Activated T-helper 1 cell treated with Interleukin-2 at 50 U/mL for 16 hours (primary cell): ENCODE data around the gene SLIT3.
"Not testable (repeated sequence)": the region's sequence is repeated elsewhere in the genome, so short reads cannot be mapped to it uniquely, and the experiment has no call there.

ENCODE experiments used
- DNase-seq: peaks from one replicate; pipeline ENCODE4 v3.0.0-alpha.2; 2020; ENCODE audit warnings: low read depth

SLIT3 gene

GRCh38 chr5:169219351-169219750 is 81.6 kb downstream of the SLIT3 start:
- no peak for DNase-seq

DNA sequence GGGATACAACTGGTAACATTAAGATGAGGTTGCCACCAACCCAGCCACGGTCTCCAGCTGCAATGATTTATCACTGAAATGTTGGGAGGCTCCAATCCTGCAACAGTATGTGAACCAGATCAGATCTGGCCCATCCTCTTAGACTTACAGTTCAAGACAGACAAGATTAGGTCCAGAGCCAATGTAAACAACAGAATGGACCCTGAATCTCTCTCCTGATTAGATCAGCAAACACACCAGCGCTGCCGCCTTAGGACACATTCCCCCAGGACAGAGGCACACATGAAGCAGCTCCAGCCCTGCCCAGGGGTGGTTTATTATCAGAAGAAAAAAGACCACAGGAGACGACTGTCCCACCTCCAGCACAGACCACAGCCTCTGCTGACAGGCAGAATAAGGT is 82.1 kb downstream of the SLIT3 start:
- no peak for DNase-seq

DNA sequence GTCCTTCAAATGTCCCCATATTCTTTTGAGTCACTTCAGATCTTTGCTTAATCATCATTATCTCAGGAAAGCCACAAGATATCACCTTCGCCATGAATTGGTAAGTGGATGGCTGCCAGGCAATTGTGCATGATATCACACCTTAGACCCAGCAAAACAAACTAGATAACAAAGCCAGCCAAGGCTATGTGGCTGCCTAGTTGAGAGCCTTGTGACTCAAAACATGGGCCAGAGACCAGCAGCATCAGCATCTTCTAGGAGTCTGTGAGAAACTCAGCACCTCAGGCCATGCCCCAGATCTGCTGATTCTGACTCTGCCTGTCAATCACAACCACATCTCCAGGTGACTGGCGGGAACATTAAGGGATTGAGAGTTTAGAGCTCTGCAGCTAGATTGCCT is 82.8 kb downstream of the SLIT3 start:
- no peak for DNase-seq

DNA sequence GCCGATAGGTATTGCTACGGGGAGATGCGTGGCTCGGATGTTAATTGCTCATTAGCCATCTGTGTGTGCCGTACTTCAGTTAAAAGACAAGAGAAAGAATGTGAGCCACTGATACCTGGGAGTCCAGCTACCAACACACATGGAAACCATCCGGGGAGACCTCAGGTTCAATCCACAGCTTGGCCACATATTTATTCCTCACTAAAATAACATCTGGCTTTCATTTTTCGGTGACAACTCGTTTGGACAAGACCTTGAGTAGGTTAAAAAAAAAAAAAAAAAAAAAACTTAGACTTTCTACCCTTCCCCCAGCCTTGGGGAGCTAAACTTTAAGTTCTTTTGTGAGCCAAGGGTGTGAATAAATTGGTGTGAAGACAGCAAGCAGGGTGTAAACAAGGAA is 84.1 kb downstream of the SLIT3 start:
- no peak for DNase-seq

DNA sequence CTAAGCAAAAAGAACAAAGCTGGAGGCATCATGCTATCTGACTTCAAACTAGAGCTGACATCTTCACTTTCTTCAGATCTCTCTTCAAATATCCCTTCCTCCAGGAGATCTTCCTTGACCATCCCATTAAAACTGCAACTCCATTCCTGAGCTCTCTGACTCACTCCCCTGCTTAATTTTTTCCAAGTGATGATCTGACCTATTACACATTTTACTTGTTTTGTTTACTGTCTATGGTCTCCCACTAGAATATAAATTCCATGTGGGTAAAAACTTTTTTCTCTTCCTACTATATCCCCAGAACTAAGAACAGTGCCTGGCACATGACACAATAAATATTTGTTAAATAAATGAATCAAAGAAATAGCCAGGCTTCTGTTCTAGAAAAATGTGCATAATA is 87.5 kb downstream of the SLIT3 start:
- no peak for DNase-seq

GRCh38 chr5:169211761-169212160 is 89.2 kb downstream of the SLIT3 start:
- DNase-seq = not testable (repeated sequence)

DNA sequence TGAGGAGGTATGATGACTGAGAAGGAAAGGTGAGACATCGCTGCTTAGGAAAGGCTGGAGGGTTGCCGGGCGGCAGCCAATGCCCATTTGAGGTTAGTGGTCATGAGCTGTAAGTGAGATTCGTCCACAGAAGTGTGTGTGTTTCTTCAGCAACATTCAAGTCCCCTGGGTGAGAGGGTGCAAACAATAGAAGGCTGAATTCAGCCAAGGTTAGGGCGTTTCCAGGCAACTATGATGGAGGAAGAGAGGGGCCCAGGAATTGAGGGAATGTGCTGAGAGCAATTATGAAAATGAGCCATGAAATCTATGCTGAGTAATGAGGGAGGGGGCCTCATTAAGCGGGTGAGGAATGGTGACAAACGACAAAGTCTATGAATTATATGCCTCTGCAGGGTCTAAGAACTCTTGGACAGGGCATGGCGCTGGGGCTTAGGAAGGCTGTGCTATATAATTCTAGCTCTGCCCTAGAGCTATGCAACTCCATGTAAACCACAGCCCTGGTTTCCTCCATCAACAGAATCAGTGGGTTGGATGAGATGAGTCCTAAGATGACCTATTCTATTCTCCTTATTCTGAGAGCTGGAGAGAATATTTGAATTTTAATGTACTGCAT is 96.0 kb downstream of the SLIT3 start:
- DNase-seq = no peak

DNA sequence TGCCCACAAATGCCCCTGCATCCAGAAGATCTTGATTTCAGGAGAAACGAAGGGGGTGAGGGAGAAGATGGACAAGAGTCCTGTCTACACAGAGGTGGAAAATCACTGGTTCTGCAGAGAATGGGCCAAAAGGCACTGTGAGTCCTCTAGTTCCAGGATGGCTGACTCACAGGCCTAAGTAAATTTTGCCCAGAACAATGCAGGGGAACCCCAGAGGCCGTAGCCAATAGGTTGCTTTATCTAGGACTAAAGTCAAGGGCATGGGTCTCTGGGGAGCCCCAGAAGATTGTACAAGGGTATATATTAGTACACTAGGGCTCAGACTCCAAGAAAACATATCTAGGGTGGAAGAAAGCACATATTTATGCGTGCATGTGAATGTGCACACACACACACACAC is 98.0 kb downstream of the SLIT3 start:
- no peak for DNase-seq

- DNase-seq = no peak
Measured at GRCh38 chr5:169201597-169201996, 99.3 kb downstream of the SLIT3 start.

GRCh38 chr5:169200125-169200778 is 100.7 kb downstream of the SLIT3 start:
- no peak for DNase-seq

- no peak for DNase-seq
Measured at GRCh38 chr5:169197343-169197742, 103.6 kb downstream of the SLIT3 start.

GRCh38 chr5:169196059-169196458 is 104.9 kb downstream of the SLIT3 start:
- no peak for DNase-seq

DNA sequence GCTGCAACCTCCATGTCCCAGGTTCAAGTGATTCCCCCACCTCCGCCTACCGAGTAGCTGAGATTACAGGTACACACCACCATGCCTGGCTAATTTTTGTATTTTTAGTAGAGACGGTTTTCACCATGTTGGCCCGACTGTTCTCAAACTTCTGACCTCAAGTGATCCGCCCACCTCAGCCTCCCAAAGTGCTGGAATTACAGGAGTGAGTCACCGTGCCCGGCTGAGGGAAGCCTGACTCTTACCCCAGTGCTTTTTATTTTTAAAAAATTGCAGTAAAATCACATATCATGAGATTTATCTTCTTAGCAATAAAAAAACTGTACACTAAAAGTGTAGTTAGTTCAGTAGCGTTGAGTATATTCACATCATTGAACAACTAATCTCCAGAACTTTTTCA is 105.3 kb downstream of the SLIT3 start:
- DNase-seq = no peak

DNA sequence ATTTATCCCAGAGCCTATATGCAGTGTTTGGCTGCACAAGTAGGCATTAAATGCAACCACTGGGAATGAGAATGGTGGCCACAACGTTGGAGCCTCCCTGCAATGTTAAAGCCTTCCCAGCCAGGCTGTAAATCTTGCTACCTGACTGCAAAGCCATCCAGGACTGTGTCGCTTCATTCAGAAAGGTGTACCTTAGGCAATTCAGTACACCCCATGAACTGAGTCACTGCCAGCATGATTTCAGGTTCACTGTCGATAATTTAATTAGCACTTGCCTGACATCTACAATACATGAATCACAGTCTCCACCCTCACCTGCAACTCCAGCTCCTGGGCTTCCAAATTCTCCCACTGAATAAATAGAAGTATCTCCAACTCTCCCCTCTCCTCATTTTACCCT is 108.4 kb downstream of the SLIT3 start:
- no peak for DNase-seq

- DNase-seq = no peak
Measured at GRCh38 chr5:169190849-169191248, 110.1 kb downstream of the SLIT3 start.

GRCh38 chr5:169185626-169186025 is 115.3 kb downstream of the SLIT3 start:
- no peak for DNase-seq

GRCh38 chr5:169183576-169183975 is 117.4 kb downstream of the SLIT3 start:
- DNase-seq = no peak

GRCh38 chr5:169182797-169183196 is 118.1 kb downstream of the SLIT3 start:
- no peak for DNase-seq

- DNase-seq = no peak
Measured at GRCh38 chr5:169181814-169182213, 119.1 kb downstream of the SLIT3 start.

GRCh38 chr5:169178754-169179153 is 122.2 kb downstream of the SLIT3 start:
- DNase-seq = no peak

- DNase-seq = no peak
Measured at GRCh38 chr5:169178274-169178673, 122.7 kb downstream of the SLIT3 start.

DNA sequence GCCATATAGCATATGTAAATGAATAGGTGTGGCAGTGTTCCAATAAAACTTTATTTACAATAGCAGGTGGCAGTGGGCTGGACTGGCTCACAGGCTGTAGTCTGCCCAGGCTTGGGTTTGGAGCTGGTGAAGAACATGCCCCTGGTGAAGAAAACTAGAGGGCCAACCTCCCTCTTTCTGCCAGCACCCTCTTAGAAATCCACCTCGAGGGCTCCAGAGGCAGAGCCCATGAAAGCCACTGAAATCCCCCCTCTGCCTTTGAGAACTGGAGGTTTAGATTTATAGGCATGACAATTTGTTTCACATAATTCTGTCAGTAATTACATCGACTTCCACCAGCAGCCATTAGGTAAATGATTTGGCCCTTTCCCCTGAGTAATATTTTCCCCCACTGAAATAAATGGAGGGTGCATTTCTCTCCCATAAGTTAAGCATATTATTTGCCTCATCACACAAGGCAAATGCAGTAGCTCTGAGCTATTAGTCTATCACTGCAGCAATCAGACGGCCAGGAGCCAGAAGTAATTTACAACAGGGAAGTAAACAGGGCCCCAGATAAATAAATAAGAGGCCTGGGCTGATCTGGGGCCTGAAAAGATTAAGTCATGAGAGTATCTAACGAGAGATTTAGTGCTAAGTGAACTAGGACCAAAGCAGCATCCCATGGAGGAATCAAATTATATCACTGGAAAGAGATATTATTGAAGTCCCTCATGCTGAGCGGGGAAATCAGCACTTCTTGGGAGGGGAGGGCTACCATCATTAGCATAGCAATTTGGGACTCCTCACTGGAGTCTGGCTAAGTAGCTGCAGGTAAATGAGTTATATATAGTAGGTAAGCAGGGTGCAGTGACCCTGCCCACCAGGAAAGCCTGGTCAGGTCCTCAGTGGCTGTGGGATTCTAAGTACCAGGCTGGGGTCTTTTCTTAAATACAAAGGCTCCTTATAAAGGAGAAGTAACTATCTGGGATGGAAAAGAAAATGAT is 123.9 kb downstream of the SLIT3 start:
- DNase-seq = no peak

DNA sequence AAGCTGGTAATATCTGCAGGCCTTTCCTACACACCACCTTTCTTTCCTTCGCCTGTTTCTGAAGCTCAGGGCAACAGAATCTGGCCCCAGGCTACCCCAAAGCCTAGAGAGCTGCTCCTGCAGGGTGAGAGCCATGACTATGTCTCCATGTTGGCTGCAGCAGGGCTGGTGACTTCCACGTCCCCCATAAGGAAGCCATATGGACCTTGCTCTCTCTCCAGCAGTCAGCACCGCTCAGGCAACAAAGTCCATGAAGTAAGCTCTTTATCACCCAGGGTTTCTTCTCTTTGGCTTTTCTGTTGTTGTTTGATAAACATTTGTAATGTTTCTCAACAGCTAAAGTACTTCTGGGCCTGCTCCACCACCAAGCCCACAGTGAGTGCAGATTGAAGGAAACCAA is 125.2 kb downstream of the SLIT3 start:
- DNase-seq = no peak
